Stimulated activated CD8-positive, alpha-beta memory T cell treated with anti-CD3 and anti-CD28 coated beads, Interleukin-4, amount 100 ng/mL, for 4 hours (primary cell): ENCODE data around the gene PPEF1.
A peak's percentile ranks its signal among the peaks of the same experiment; 100 is the strongest.

ENCODE experiments used
- DNase-seq, 2 donors: peaks; one replicate each; pipeline ENCODE4 v3.0.0-alpha.2; 2020; ENCODE audit warnings: low read depth in 2 of 2, low spot score in 1 of 2

Gene PPEF1

GRCh38 chrX:18707426-18708049 is at the start of gene PPEF1:
TSS of gene PPEF1 (plus strand) at chrX:18707645. CDS start at chrX:18707781, 136 bp downstream.
- DNase-seq = no peak

GRCh38 chrX:18661273-18661672 is 46.2 kb upstream of the PPEF1 start:
- DNase-seq = no peak

GRCh38 chrX:18664947-18665346 is 42.5 kb upstream of the PPEF1 start:
- DNase-seq = no peak

- no peak for DNase-seq
These were observed 40.8 kb upstream of the PPEF1 start for GRCh38 chrX:18666614-18667013.

- no peak for DNase-seq
These were observed 39.2 kb upstream of the PPEF1 start for GRCh38 chrX:18668071-18668835.

- DNase-seq = no peak
These were observed 35.4 kb upstream of the PPEF1 start, which contains the start of gene RS1 for GRCh38 chrX:18672008-18672407. TSS of gene RS1 (minus strand) at chrX:18672108. CDS start at chrX:18672068, 40 bp downstream.

GRCh38 chrX:18674417-18674787 is 33.0 kb upstream of the PPEF1 start:
- no peak for DNase-seq

GRCh38 chrX:18674788-18675735 is 32.4 kb upstream of the PPEF1 start:
- peak; percentile 46 to 49 for DNase-seq

- DNase-seq = no peak
These were observed 31.4 kb upstream of the PPEF1 start for GRCh38 chrX:18676050-18676449.

GRCh38 chrX:18676470-18676869 is 31.0 kb upstream of the PPEF1 start:
- DNase-seq = no peak

- DNase-seq = no peak
These were observed 30.1 kb upstream of the PPEF1 start for GRCh38 chrX:18677161-18677869.

- no peak for DNase-seq
These were observed 25.4 kb upstream of the PPEF1 start for GRCh38 chrX:18681996-18682395.

GRCh38 chrX:18682979-18683387 is 24.5 kb upstream of the PPEF1 start:
- DNase-seq = no peak

GRCh38 chrX:18687856-18688495 is 19.5 kb upstream of the PPEF1 start:
- DNase-seq = no peak

GRCh38 chrX:18691431-18691830 is 16.0 kb upstream of the PPEF1 start:
- DNase-seq = no peak

- DNase-seq = no peak
These were observed 14.9 kb upstream of the PPEF1 start for GRCh38 chrX:18692541-18692940.

GRCh38 chrX:18696653-18697052 is 10.8 kb upstream of the PPEF1 start:
- no peak for DNase-seq

- no peak for DNase-seq
These were observed 8.5 kb upstream of the PPEF1 start for GRCh38 chrX:18698737-18699650.

GRCh38 chrX:18701621-18702361 is 5.7 kb upstream of the PPEF1 start:
- DNase-seq = no peak
